Lung (tissue), 14 donors: ENCODE results near the gene FAM236B. TPM values are rescaled to one million over a fixed set of nuclear protein-coding genes. Genes with fewer than 3 reads are reported as not detected.
"Not testable (repeated sequence)": the region's sequence is repeated elsewhere in the genome, so short reads cannot be mapped to it uniquely, and the experiment has no call there.

ENCODE experiments used
- ATAC-seq: fragments of 200-7000 bp; cut with Tn5 transposase; one replicate; pipeline ENCODE4 v1.9.1; 2020; ENCODE audit warnings: moderate number of reproducible peaks; ENCODE audit not compliant: insufficient read depth, low FRiP score
- DNase-seq, 3 donors: peaks; one replicate each; pipeline ENCODE4 v3.0.0-alpha.2; 2013 to 2017
- H3K27ac ChIP-seq, 2 donors: one replicate each; pipeline ENCODE4 v1.5.1; 2013; ENCODE audit warnings: mild to moderate bottlenecking in 2 of 2, moderate library complexity in 2 of 2, control low read depth in 1 of 2, inconsistent platforms in 1 of 2, low read depth in 1 of 2, low read length in 1 of 2
- H3K27me3 ChIP-seq, 3 donors: one replicate each; pipeline ENCODE4 v1.5.1; 2013; ENCODE audit warnings: low read length in 2 of 3; ENCODE audit not compliant: control insufficient read depth in 3 of 3, insufficient read depth in 3 of 3
- H3K36me3 ChIP-seq, 4 donors: one replicate each; pipeline ENCODE4 v1.5.1; 2013; ENCODE audit warnings: low read length in 4 of 4, mild to moderate bottlenecking in 1 of 4, moderate library complexity in 1 of 4; ENCODE audit not compliant: control insufficient read depth in 4 of 4, insufficient read depth in 4 of 4
- H3K4me1 ChIP-seq, 5 donors: one replicate each; pipeline ENCODE4 v1.5.1; 2013; ENCODE audit warnings: low read length in 5 of 5, mild to moderate bottlenecking in 2 of 5, moderate library complexity in 1 of 5; ENCODE audit not compliant: control insufficient read depth in 5 of 5, insufficient read depth in 5 of 5
- H3K4me3 ChIP-seq: one replicate; pipeline ENCODE4 v1.5.1; 2013; ENCODE audit warnings: mild to moderate bottlenecking, control low read depth, moderate library complexity
- H3K9ac ChIP-seq, 2 donors: one replicate each; pipeline ENCODE4 v1.5.1; 2013; ENCODE audit warnings: low read length in 2 of 2, control low read depth in 1 of 2; ENCODE audit not compliant: insufficient read depth in 1 of 2
- H3K9me3 ChIP-seq, 4 donors: one replicate each; pipeline ENCODE4 v1.5.1; 2013; ENCODE audit warnings: low read length in 3 of 4, mild to moderate bottlenecking in 1 of 4, moderate library complexity in 1 of 4; ENCODE audit not compliant: control insufficient read depth in 4 of 4, insufficient read depth in 3 of 4
- WGBS, 2 donors: extraction: QIAGEN DNeasy Blood & Tissue Kit; methylation state at CpG; one replicate each; pipeline ENCODE4 v1.1.7; 2013; 5-methylcytosine and 5-hydroxymethylcytosine counted together
- long read RNA-seq, 5 donors: transcript quantifications; one replicate each; lab custom pipeline, GENCODE V29; 2026
- polyA plus RNA-seq, 2 donors: library from polyadenylated mRNA; stranded (reverse); fragments of 200-250 nt; gene quantifications; one replicate each; pipeline ENCODE4 v1.2.1, GENCODE V29; 2013
- total RNA-seq, 2 donors: library from RNA; depleted of rRNA in 1 of 2; stranded (reverse); fragments of >200 nt in 1 of 2; gene quantifications; one replicate each; pipeline ENCODE4 v1.2.1, GENCODE V29; 2014 to 2021
- donor health status: Bipolar disorder and iron deficiency.
- donor health status: healthy.
- donor health status: DM: yes; HTN: yes; CAD: no.

Gene FAM236B
- total RNA-seq (not detected), polyA plus RNA-seq (not detected)
- long read RNA-seq, donor 1, result 0 reads
- long read RNA-seq, donor 2, result 0 reads
- long read RNA-seq, donor 3, result 0 reads
- long read RNA-seq, donor 4, result 0 reads
- long read RNA-seq, donor 5, result 0 reads

GRCh38 chrX:72782560-72782959 is at the start of gene FAM236B:
TSS of gene FAM236B (minus strand) at chrX:72782660. CDS start at chrX:72782560, 100 bp downstream.
- not testable (repeated sequence) for H3K9me3 ChIP-seq, H3K4me1 ChIP-seq, H3K36me3 ChIP-seq, H3K4me3 ChIP-seq, ATAC-seq, DNase-seq, H3K9ac ChIP-seq, H3K27me3 ChIP-seq, H3K27ac ChIP-seq
- no CpG with 5 or more reads among the region's 15 CpGs for WGBS, 2 donors

- H3K4me3 ChIP-seq, H3K27ac ChIP-seq, DNase-seq, H3K4me1 ChIP-seq, H3K36me3 ChIP-seq, ATAC-seq, H3K9ac ChIP-seq, H3K9me3 ChIP-seq, H3K27me3 ChIP-seq: not testable (repeated sequence)
- WGBS, 2 donors, result no CpG with 5 or more reads among the region's 13 CpGs
Observed at GRCh38 chrX:72830701-72831100, 48.2 kb upstream of the FAM236B start.

GRCh38 chrX:72808110-72808509 is 25.6 kb upstream of the FAM236B start, which contains the start of gene FAM236D:
TSS of gene FAM236D (minus strand) at chrX:72808210. CDS start at chrX:72808110, 100 bp downstream.
- H3K27ac ChIP-seq, DNase-seq, H3K4me3 ChIP-seq, H3K9ac ChIP-seq, H3K36me3 ChIP-seq, H3K9me3 ChIP-seq, ATAC-seq, H3K27me3 ChIP-seq, H3K4me1 ChIP-seq: not testable (repeated sequence)
- no CpG with 5 or more reads among the region's 13 CpGs for WGBS, 2 donors

GRCh38 chrX:72790390-72790789 is 7.9 kb upstream of the FAM236B start:
- 91 to 100% methylated on average over 1 of the region's 3 CpGs for WGBS, 2 donors
- H3K36me3 ChIP-seq, H3K4me3 ChIP-seq, H3K9ac ChIP-seq, H3K9me3 ChIP-seq, H3K27ac ChIP-seq, H3K4me1 ChIP-seq, H3K27me3 ChIP-seq, ATAC-seq, DNase-seq: not testable (repeated sequence)

DNA sequence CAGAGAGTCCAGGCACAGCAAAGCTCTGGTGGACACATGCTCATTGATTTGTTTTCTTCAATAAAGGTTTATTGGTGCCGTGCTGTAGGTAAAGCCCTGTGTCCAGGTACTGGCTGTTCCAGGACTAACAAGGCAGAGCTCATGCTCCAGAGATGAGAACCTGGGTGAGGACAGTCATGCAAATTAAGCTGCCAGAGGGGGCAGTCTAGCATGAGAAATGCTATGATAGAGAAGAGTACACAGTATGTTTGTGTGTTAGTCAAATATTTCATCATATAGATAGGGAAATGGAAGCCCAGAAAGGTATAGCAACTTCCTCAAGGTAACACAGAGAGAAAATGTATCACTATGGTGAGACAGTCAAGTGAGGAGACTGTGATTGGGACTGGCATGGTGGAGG is 5.7 kb upstream of the FAM236B start:
- not testable (repeated sequence) for H3K27ac ChIP-seq, H3K4me1 ChIP-seq, H3K4me3 ChIP-seq, H3K9me3 ChIP-seq, H3K27me3 ChIP-seq, ATAC-seq, H3K36me3 ChIP-seq, DNase-seq, H3K9ac ChIP-seq
- no CpG with 5 or more reads among the region's 1 CpG for WGBS, 2 donors

DNA sequence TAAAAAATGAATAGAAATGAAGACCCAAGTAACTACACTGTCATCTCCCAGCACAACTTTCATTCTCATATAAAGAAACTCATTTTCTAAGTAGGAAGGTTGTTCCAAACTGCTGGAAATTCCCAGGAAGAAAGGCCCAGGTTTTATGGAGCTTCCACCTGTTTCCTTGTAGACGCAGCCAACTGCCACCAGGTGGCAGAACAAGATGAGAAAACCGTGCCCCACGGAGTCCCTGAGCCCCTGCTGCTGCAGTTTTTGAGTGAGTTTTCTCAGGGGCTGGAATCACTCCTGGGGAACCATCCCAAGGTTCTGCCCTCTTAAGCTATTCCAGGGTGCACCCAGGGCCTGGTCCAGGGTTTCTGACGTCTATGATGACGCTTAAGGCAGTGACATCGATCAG is 1.5 kb upstream of the FAM236B start:
- no CpG with 5 or more reads among the region's 6 CpGs for WGBS, 2 donors
- not testable (repeated sequence) for H3K36me3 ChIP-seq, DNase-seq, H3K9me3 ChIP-seq, H3K27me3 ChIP-seq, H3K9ac ChIP-seq, ATAC-seq, H3K4me1 ChIP-seq, H3K27ac ChIP-seq, H3K4me3 ChIP-seq

DNA sequence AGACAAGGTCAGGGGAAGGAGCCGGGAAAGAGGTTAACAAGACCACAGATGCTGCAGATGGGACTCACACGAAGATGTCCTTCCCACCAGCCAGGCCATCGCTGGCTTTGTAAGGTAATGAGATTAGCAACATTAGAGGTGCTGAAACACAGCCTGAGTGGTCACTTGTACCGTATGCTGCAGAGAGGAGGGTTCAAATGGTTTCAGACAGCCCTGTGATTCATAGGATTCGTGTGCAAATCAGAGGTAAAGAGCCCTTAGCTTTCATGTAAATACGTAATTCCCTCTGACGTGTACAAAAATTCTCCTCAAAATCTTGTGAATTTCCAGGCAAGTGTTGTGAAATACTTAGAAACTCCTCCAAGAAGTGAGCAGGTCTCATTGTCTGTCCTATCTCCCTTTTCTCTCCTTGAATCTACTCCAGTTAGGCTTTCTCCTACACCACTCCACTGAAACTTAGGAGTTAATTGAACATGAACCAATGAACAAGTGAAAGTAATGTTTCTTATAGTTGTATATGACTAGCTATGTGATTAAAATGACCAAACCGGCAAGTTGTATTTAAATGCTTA is 991 bp upstream of the FAM236B start:
- ATAC-seq, H3K27ac ChIP-seq, H3K9me3 ChIP-seq, H3K9ac ChIP-seq, H3K27me3 ChIP-seq, H3K4me1 ChIP-seq, H3K36me3 ChIP-seq, H3K4me3 ChIP-seq, DNase-seq: not testable (repeated sequence)
- WGBS, 2 donors, result no CpG with 5 or more reads among the region's 8 CpGs

- no CpG with 5 or more reads among the region's 6 CpGs for WGBS, 2 donors
- H3K27ac ChIP-seq, ATAC-seq, H3K27me3 ChIP-seq, DNase-seq, H3K9me3 ChIP-seq, H3K4me3 ChIP-seq, H3K9ac ChIP-seq, H3K4me1 ChIP-seq, H3K36me3 ChIP-seq: not testable (repeated sequence)
Observed at GRCh38 chrX:72778146-72778545, 4.3 kb downstream of the FAM236B start.
